Activated B cell treated with CpG ODN at 0.5 μM for 24 hours (primary cell): Measurements from ENCODE around the gene PGAM5. TPM values are rescaled to one million over a fixed set of nuclear protein-coding genes. Genes with fewer than 3 reads are reported as not detected.

Source experiments
- ATAC-seq: fragments of 200-7000 bp; cut with Tn5 transposase; one replicate; pipeline ENCODE4 v1.10.0; 2021; ENCODE audit warnings: low read depth, mild to moderate bottlenecking, moderate library complexity
- CTCF ChIA-PET: fragments of 350-600 bp; sonication (Branson Sonifier 250); formaldehyde crosslinking; loops from one replicate; lab custom pipeline; 2021; ENCODE audit warnings: antibody characterized with exemption; lab: Charles Lee
- POLR2A ChIA-PET: fragments of 350-600 bp; sonication (Branson Sonifier 250); formaldehyde crosslinking; loops from one replicate; lab custom pipeline; 2021; ENCODE audit warnings: antibody characterized with exemption; lab: Charles Lee
- DNase-seq: peaks from one replicate; pipeline ENCODE4 v3.0.0; 2022
- H3K27ac Mint-ChIP-seq: one replicate; pipeline ENCODE4 v1.8.0; 2020; ENCODE audit warnings: mixed read lengths
- H3K27me3 Mint-ChIP-seq: one replicate; pipeline ENCODE4 v1.8.0; 2021; ENCODE audit warnings: mixed read lengths
- H3K36me3 Mint-ChIP-seq: one replicate; pipeline ENCODE4 v1.8.0; 2021; ENCODE audit warnings: low read depth, mixed read lengths
- H3K4me1 Mint-ChIP-seq: one replicate; pipeline ENCODE4 v1.8.0; 2021; ENCODE audit warnings: mixed read lengths
- H3K4me3 Mint-ChIP-seq: one replicate; pipeline ENCODE4 v1.8.0; 2020; ENCODE audit warnings: mild to moderate bottlenecking, mixed read lengths
- H3K9me3 Mint-ChIP-seq: one replicate; pipeline ENCODE4 v1.8.0; 2020; ENCODE audit warnings: mixed read lengths
- CTCF ChIP-seq: fragments of 200-600 bp; IDR thresholded peaks from one replicate; pipeline ENCODE4 v1.8.0; 2022; ENCODE audit warnings: antibody characterized with exemption, mild to moderate bottlenecking
- intact Hi-C: fragments of 100-400 bp; cut with micrococcal nuclease; formaldehyde crosslinking; loops from one replicate; pipeline ENCODE4 v1.15.1; 2024
- total RNA-seq: library from RNA; stranded (reverse); gene quantifications from 2 replicates; pipeline ENCODE4 v1.2.3, GENCODE V29; 2022

PGAM5 gene
- total RNA-seq, 1 donor from 2014 or later = 48.7 TPM

GRCh38 chr12:132675757-132676432 lies 34.7 kb upstream of the PGAM5 start:
- H3K4me3 Mint-ChIP-seq = no peak overlapping the region
- ATAC-seq = no peak
- H3K27me3 Mint-ChIP-seq = no peaks in the 10 kb centered on the region
- CTCF ChIA-PET = no interaction called here
- POLR2A ChIA-PET = no interaction called here
- TF ChIP-seq CTCF = no peak
- peaks cover 80% of the 10 kb centered on the region for H3K36me3 Mint-ChIP-seq
- no peak overlapping the region for H3K27ac Mint-ChIP-seq
- no peaks in the 10 kb centered on the region for H3K4me1 Mint-ChIP-seq
- no peaks in the 10 kb centered on the region for H3K9me3 Mint-ChIP-seq
- no peak for DNase-seq
- intact Hi-C loops = no loop called here

GRCh38 chr12:132677492-132677891 lies 33.1 kb upstream of the PGAM5 start:
- ATAC-seq = no peak
- no peak for TF ChIP-seq CTCF
- ChIA-PET CTCF (no interaction called here), POLR2A (no interaction called here)
- DNase-seq = no peak
- intact Hi-C loops = no loop called here
- no peak overlapping the region for H3K4me3 Mint-ChIP-seq
- no peaks in the 10 kb centered on the region for H3K27me3 Mint-ChIP-seq
- H3K27ac Mint-ChIP-seq = no peak overlapping the region
- H3K4me1 Mint-ChIP-seq = no peaks in the 10 kb centered on the region
- peaks cover 69% of the 10 kb centered on the region for H3K36me3 Mint-ChIP-seq
- H3K9me3 Mint-ChIP-seq = no peaks in the 10 kb centered on the region

- ATAC-seq (no peak), DNase-seq (no peak)
- peak overlapping the region; percentile 69 for H3K4me3 Mint-ChIP-seq
- no peak overlapping the region for H3K27ac Mint-ChIP-seq
- peaks cover 16% of the 10 kb centered on the region for H3K4me1 Mint-ChIP-seq
- CTCF ChIA-PET = no interaction called here
- intact Hi-C loops = no loop called here
- H3K9me3 Mint-ChIP-seq = no peaks in the 10 kb centered on the region
- POLR2A ChIA-PET = no interaction called here
- H3K27me3 Mint-ChIP-seq = no peaks in the 10 kb centered on the region
- H3K36me3 Mint-ChIP-seq = peaks cover 3% of the 10 kb centered on the region
- no peak for TF ChIP-seq CTCF
Observed at GRCh38 chr12:132685400-132685799, 25.2 kb upstream of the PGAM5 start.

GRCh38 chr12:132686825-132687210 lies 23.8 kb upstream of the PGAM5 start:
- peak; percentile 47 for ATAC-seq

More at GRCh38 chr12:132686825-132687210, 23.8 kb upstream of the PGAM5 start:
- Mint-ChIP-seq H3K27me3 (no peaks in the 10 kb centered on the region), H3K4me3 (peak overlapping the region; percentile 83), H3K4me1 (peaks cover 16% of the 10 kb centered on the region), H3K27ac (no peak overlapping the region), H3K36me3 (no peaks in the 10 kb centered on the region), H3K9me3 (no peaks in the 10 kb centered on the region)
- ChIA-PET CTCF (no interaction called here), POLR2A (interaction anchor here (0.6 kb wide), 1 partner anchor 210 kb away, joined by 3 read pairs; no protein-coding TSS in a partner anchor)
- DNase-seq = no peak
- TF ChIP-seq CTCF = no peak
- intact Hi-C loops = loop anchor here (1.0 to 2.0 kb wide), 7 partner anchors 23 to 350 kb away; partner anchors contain the start of genes ANKLE2, PGAM5 and ZNF84
